GM18907 (cell line): Measurements from ENCODE around the gene BPIFB3.

ENCODE experiments used
- ATAC-seq: cut with Tn5 transposase; IDR thresholded peaks from one replicate; pipeline ENCODE4 v1.9.1; 2021; ENCODE audit warnings: mild to moderate bottlenecking, moderate library complexity; ENCODE audit not compliant: unreplicated experiment

BPIFB3 gene

DNA sequence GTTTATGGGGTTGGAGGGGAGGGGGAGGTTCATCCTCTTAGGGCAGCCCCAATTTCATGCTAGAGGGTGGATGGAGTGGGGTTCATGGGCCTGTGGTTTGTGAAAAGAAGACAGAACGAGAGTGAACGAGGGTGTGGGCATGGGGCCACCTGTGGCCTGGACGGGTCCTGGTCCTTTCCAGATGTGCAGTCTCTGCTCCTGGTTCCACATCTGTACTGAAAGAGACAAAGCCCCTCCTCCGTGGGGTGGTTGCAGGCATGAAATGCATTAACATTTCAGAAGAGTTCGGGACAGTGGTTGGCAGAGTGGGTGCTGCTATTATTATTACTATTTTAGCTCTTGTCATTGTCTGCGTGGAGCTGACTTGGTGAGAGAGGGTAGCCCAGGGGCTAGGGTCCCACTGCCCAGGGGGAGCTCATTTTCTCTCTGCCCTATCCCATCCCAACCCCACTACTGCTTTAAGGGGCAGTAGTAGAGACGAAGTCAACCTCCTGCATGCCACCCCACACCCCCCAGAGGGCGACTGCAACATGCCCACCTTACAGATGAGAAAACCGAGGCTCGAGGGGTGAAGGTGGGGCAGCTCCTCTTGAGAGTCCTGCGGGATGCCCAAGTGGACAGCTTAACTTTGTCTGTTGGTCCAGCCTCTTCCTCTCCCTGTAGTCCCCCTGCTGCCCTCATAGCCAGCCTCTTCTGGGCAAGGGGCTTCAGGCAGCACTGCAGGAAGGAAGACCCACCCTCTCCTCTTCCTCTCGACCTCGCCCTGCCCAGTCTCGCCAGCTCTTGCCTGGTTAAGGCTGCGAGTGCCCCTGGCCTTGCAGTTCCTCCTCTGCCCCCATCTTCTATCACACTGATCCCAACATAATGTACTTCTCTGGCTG, 37.8 kb upstream of the BPIFB3 start:
- no peak for ATAC-seq

DNA sequence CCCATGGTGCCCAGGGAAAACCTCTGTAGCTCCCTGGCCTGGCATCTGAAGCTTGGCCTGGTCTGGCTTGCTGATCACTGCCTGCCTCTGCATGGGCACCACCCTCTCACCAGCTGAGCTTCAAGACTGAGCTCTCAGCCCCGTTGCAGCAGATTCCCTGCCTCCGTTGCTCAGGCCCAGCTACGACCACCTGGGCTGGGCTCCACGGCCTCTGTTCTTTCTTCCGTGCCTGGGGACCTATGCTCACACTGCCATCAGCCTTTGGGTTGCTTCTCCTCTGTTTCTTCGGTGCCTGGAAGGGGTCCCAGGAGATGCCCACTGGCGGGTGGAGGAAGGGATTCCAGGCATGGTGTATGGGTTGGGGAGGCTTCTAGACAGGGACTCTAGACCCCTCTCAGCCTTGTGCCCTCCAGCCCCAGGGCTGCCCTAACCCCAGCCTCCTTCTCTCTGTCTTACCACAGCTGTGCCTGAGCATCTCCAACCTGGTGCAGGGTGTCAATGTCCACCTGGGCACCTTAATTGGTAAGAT, 37.1 kb upstream of the BPIFB3 start:
- no peak for ATAC-seq

DNA sequence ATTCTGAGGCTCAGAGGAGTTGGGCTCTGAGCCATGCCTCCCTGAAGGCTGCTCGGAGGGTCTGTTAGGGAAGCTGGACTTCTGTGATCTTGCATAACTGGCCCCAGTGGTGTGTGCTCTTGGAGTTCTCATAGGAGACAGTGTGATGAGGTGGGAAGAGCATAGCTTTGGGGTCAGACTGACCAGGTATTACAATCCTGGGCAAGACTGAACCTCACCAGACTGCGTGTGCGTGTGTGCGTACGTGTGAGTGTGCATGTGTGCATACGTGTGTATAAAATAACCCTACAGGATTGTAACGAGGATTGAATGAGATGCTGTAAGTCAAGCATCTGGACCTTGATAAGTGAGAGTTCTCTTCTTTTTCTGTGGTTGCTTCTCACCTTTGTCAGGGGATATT, 36.2 kb upstream of the BPIFB3 start:
- no peak for ATAC-seq

DNA sequence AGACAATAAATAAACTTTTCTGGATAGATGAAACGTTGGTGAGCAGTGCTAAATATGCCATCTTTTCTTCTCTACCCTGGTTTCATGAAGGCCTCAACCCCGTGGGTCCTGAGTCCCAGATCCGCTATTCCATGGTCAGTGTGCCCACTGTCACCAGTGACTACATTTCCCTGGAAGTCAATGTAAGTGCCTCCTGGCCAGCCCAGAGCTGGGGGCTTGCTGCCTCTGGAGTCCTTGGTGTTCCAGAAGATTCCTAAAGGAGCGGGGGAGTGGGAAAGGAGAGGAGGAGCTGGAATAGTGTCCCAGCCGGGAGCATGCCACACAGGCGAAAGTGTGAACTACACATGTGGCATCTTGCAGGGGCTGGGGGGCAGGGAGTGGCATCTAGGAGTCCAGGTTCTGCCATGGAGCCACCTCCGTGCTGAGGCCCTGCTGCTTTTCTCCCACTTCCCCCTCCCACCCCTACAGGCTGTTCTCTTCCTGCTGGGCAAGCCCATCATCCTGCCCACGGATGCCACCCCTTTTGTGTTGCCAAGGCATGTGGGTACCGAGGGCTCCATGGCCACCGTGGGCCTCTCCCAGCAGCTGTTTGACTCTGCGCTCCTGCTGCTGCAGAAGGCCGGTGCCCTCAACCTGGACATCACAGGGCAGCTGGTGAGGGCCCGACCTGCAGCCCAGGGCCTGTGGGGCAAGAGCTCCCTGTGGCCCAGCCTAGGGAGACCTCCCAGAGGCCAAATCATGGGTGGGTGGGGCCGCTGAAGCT, 35.4 kb upstream of the BPIFB3 start:
- ATAC-seq = no peak

DNA sequence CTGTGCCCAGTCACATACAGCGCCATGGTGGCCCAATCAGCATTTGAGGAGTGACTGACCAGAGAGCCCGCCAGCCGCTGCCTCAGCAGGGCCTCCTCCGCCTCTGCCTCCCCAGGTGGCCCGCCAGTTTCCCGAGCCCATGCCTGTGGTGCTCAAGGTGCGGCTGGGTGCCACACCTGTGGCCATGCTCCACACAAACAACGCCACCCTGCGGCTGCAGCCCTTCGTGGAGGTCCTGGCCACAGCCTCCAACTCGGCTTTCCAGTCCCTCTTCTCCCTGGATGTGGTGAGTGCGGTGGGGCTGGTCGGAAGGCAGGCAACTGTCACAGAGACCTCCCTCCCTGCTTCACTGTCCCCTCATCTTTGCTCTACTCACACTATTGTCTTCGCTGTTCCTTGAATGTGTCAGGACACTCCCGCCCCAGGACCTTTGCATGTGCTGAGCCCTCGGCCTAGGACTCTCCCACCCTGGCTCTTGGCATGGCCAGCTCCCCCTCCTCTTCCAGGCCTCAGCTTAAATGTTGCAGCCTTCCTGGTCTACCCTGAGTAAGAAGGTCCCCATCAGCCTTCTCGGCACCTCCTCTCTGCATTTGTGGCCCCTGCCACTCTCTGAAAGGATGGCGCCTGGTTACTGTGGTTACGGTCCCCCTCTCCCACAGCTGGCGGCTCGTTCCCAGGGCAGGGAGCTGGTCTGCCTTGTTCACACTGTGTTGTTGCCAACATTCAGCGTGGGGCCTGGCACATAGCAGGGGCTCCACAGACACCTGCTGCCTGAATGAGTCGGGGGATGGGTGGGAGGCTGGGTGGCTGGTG, 34.0 kb upstream of the BPIFB3 start:
- ATAC-seq = no peak

DNA sequence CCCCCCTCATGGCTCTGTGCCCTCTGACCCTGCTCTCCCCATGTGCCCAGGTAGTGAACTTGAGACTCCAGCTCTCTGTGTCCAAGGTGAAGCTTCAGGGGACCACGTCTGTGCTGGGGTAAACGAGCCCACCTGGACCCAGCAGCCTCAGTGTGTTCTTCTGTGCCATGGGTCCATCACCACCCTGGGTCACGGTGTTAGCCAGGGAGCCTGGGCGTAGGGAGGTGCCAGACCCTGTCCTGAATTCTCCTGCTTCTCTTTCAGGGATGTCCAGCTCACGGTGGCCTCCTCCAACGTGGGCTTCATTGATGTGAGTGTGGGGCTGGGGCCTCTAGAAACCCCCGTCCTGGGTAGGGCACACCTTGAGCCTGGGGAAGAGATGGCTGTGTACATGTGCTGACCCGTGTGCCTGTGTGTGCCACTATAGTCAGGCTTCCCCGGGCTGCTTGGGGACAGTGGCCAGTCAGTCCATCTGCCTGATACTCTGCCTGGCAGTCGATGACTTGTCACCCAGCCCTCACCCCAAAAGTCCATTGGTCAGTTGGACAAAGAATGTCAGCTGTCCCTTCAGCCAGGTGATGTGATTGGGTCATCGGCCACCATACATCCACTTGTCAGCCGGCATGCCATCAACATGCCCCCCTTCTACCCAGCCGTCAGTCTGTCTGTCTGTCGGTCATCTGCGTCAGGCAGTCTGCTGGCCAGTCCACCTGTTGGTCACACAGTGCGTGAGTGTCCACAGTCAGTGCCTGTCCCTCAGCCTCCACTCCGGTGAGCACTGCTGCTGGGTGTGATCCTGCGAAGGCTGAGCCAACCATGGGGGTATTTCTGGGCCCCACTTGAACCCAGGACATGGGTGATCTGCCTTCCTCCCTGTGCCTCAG, 33.2 kb upstream of the BPIFB3 start:
- ATAC-seq = no peak

DNA sequence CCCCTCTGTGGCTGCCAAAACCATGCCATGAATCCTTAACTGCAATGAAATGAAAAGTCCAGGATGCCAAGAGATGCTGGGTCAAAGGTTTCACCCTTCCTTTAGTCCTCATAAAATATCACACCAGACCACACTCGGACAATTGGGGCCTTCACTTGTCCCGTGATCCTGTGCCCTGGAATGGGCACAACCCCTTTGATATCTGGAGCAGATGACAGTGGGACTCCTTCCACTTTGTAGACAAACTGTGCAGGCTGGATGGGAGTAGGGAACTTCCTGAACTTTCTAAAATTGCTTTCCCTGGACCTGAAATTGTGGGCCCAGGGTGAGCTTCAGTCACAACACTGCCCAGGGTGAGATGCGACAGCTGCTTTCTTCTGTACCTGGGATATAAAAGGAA, 31.8 kb upstream of the BPIFB3 start:
- no peak for ATAC-seq

DNA sequence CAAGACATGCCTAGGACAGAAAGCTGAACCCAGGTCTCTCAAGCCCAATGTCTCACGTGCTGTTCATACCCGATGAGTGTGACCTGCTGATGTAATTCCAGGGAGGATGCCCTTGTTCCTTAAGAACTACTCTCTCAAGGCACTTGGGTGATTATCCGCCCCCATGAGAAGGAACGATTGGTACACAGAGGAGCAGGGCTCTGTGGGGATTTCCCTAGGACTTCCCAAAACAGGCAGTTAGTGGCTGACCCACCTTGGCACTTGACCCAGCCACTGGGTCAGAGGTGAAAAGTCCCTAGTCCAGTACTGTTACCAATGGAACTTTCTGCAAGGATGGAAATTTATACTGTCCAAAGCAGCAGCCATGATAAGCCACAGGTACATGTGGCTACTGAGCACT, 31.4 kb upstream of the BPIFB3 start:
- ATAC-seq = no peak

DNA sequence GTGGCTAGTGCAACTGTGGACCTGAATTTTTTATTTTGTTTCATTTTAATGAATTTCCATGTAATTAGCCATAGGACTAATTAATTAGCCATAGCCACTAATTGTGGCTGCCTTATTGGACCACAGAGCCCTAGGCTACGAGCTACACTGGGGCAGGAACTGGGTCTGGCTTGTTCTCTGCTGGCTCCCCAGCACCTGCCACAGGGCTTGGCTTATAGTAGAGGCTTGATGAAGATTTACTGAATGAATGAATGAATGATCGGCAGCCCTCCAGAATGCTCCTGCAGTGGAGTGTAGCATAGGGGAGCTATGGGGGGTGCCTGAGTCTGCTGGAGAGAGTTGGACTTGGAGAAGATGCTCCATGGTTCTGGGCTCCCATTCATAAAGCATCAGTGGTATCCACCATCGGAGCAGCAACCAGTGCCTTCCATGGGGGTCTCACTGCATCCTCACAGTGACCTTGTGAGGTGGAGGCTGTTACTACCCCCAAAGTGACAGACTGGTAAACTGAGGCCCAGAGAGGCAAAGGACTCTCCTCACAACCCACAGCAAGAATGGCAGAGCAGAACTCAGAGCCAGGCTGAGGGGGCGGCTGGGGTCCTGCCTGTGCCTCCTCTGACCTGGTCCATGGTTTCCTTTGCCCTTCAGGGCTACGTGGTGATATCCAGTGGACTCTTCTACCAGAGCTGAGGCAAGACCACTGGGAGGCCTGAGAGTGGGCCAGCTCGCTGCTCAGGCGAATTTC, 30.8 kb upstream of the BPIFB3 start:
- no peak for ATAC-seq

DNA sequence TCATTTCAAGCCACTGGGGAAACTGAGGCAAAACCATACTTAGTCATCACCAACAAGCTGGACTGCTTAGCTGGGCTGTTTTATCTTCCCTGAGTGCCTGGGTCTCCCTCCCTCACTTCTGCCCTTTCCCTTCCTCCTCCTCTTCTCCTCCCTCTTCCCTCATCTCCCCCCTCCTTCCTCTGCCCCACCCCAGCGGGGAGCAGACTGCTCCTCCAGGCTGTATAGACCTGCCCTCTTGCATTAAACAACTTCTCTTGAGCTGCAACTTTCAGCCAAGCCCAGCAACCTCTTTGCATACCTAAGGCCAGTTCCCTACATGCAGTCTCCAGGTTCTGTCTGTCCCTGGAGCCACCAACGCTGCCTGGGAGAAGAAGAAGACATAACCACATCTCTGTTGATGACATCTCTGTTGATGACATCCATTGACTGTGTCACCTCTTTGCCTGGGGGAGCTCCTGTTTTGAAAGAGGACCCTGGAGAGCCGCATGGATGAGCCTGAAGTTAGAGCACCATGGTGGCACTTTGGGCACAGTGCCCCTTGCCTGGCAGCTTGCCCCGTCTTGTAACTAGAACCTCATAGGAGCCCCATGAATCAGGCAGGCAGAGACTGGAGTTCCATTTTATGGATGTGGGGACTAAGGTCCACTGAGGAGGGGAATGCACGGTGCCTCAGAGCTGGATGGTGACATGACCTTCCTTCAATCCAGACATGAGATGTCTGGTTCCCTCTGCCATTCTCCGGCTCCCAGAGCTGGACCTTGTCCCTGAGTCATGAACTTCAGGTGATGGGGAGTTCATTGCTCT, 30.1 kb upstream of the BPIFB3 start:
- ATAC-seq = no peak

DNA sequence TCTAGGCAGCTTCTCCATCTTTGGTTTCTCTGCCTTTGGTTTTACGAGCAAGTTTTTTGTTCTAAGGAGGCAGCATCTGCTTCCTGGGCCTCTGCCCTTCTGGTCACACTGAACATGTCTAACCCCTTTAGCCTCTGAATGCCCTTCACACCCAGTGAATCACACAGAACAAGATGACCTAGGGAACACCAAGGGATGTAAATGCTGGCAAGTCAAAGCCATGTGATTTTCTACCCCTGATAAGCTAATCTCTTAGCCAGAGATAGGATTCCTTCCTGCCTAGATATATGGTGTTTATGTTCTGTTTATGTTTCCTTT, 29.5 kb upstream of the BPIFB3 start:
- no peak for ATAC-seq

DNA sequence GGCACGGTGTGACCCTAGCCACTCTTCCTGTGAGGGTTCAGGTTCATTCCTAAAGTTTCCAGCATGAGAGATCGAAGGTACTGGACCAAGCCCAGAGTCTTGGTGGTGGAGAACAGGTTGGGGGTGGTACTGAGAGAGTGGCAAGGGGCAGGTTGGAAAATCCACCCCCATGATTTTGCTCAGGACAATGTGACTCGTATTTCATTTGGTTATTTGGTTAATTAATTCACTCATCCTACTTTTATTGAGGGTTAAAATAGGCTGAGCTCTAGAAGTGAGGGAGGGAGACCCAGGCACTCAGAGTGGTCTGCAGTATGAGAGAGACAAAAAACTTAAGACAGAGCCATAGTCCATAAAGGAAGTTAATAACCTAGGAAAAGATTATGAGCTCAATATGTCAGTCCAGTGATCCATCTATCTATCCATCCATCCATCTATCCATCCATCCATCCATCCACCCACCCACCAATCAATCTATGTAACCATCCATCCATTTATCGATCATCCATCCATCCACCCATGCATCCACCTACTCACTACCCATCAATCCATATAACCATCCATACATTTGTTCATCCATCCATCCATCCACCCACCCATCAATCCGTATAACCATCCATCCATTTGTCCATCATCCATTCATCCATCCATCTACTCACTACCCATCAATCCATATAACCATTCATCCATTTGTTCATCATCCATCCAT, 28.9 kb upstream of the BPIFB3 start:
- no peak for ATAC-seq

DNA sequence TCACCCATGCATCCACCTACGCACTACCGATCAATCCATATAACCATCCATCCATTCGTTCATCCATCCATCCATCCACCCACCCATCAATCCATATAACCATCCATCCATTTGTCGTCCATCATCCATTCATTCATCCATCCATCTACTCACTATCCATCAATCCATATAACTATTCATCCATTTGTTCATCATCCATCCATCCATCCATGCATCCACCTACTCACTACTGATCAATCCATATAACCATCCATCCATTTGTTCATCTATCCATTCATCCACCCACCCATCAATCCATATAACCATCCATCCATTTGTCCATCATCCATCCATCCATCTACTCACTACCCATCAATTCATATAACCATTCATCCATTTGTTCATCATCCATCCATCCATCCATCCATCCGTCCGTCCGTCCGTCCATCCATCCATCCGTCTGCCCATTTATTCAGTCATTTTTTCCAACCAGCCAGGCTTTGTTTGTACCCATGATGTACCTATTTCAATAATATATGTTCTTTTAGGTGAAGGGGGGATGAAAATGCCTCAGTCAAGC, 28.3 kb upstream of the BPIFB3 start:
- ATAC-seq = no peak

DNA sequence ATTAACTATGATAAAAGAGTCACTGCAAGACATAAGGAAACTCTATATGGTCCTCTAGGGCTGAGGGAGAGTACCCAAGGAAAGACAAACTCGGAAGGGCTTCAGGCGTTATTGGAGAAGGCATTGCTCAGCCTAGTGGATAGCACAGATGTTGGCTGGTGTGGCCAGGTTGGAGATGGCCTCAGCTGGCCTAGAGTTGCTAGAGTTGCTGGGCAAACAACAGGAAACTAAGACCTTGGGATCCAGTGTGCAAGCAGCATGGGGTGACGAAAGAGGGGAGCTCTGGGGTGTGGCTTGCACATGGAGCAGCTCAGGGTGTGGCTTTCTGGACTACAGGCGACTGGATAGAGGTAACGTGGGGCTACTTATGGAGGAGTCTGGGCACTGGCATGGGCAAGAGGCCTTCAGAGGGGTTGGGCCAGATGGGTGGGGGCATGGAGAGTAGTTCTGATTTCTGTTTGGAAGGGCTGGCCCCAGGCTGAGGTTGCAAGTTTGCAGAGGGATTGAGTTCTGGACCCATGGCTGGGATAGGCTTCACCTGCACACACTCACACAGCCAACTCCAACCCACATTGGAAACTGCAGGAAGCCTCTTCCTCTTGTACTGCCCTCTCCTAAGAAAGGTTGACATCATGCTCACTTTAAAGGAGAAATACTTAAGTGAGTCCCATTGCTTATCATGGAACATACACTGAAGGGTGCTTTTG, 27.5 kb upstream of the BPIFB3 start:
- ATAC-seq = no peak

DNA sequence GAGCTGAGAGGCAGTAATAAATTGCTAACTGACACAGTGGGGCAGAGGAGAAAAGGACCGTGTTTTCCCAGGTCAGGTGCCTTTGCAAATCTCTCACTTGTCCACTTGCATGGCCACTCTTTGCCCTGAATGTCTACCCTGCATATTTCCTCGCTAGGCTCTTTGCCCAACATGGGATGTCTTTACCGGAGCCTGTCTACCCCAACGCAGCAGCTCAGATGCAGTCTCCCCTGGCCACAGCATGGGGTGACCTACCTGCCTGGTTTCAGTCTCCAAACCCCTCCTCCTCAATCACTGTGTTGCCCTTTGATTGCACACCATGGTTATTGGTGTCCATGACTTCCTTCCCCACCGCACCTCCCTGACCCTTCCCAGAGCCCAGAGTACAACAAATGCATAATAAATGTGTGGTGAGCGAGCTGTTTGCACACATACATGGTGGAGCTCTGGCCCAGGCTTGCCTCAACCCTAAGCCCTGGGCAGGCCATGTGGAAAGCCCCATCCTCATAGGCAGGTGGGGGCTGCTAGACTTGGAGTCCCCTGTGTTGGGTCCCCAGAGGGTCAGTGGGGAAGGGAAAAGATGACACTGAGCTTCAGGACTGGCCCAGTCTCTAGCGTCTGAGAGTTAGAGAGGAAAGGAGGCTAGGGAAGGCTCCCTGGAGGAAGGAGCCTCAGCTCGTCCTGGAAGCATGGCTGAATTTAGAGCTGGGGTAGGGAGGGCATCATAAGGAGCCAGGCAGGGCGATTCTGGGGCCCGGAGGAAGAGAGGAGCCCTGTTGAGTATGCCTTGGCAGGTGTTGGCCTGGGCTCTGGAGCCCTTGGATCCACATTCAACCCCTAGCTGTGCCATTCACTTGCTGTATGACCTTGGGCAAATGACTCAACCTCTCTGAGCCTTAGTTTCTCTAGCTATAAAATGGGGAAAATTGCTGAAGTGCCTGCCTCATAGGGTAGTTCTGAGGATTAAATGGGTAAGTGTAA, 26.6 kb upstream of the BPIFB3 start:
- no peak for ATAC-seq
